ENCODE results near the gene TENM3.

DNA sequence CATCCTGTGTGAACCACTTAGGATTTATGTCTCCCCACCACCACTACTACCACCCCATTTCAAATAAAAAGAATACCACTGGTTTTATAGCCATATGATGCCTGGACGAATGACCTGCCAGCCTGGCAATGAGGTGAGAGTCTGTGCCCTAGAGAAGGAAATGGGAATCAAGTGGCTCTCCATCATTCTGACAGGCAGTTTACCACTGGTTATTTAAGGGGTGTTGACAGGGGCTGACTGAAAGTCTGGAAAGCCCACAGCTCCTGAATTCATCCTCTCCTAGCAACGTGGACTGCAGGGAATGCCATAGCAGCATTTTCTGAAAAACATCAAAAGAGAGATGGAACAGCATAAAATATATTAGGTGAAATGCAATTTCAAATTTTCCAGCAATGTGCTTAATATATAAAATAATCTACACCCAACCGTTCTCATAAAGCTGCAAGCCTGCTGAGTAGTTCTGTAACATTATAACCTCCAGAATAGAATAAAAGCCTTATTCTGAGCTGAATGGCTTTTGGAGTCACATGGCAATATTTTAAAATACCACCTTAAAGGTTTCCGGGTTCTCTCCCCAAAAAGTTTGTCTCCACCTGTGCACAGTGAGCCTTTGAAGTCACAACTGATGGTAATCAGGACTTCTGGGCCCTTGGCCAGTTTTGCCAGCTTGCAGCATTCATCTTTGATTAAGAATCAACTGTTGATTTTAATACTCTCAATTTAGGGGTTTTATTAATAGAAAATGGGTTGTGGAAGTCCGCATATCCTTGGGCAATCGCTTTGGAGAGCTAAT lies 552.4 kb downstream of the TENM3 start:
- TF ChIP-seq, protein P1, sequence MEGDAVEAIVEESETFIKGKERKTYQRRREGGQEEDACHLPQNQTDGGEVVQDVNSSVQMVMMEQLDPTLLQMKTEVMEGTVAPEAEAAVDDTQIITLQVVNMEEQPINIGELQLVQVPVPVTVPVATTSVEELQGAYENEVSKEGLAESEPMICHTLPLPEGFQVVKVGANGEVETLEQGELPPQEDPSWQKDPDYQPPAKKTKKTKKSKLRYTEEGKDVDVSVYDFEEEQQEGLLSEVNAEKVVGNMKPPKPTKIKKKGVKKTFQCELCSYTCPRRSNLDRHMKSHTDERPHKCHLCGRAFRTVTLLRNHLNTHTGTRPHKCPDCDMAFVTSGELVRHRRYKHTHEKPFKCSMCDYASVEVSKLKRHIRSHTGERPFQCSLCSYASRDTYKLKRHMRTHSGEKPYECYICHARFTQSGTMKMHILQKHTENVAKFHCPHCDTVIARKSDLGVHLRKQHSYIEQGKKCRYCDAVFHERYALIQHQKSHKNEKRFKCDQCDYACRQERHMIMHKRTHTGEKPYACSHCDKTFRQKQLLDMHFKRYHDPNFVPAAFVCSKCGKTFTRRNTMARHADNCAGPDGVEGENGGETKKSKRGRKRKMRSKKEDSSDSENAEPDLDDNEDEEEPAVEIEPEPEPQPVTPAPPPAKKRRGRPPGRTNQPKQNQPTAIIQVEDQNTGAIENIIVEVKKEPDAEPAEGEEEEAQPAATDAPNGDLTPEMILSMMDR (IDR thresholded peaks at IDR 0.05): no peak
- TF ChIP-seq POLR2AphosphoS5 (IDR thresholded peaks at IDR 0.05; ENCODE audit: insufficient read depth in 1 of 2, low read depth in 1 of 2): no peak

Data from vagina (tissue), 2 donors.